ENCODE results near the gene SLC43A2.

Gene SLC43A2

DNA sequence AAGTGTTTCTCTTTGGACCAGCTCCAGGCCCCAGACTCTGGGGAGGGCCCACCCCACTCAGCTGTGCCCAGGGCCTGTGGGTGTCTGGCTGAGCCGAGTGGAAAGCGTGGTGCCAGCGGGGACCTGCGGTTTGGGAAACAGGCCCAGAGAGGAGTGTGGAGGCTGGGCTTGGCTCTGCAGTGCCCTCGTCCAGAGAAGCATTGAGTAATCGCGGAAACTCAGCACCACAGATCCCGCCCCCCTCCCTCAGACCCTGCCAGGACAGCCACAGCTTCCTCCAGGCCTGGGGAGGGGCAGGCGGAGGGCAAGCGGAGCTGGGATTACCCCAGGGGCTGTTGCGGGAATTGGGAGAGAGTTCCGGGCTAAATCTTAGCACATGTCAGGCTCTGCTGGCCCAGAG, 51.5 kb downstream of the SLC43A2 start:
- TF ChIP-seq, protein P1, sequence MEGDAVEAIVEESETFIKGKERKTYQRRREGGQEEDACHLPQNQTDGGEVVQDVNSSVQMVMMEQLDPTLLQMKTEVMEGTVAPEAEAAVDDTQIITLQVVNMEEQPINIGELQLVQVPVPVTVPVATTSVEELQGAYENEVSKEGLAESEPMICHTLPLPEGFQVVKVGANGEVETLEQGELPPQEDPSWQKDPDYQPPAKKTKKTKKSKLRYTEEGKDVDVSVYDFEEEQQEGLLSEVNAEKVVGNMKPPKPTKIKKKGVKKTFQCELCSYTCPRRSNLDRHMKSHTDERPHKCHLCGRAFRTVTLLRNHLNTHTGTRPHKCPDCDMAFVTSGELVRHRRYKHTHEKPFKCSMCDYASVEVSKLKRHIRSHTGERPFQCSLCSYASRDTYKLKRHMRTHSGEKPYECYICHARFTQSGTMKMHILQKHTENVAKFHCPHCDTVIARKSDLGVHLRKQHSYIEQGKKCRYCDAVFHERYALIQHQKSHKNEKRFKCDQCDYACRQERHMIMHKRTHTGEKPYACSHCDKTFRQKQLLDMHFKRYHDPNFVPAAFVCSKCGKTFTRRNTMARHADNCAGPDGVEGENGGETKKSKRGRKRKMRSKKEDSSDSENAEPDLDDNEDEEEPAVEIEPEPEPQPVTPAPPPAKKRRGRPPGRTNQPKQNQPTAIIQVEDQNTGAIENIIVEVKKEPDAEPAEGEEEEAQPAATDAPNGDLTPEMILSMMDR (IDR thresholded peaks at IDR 0.05), result no peak

DNA sequence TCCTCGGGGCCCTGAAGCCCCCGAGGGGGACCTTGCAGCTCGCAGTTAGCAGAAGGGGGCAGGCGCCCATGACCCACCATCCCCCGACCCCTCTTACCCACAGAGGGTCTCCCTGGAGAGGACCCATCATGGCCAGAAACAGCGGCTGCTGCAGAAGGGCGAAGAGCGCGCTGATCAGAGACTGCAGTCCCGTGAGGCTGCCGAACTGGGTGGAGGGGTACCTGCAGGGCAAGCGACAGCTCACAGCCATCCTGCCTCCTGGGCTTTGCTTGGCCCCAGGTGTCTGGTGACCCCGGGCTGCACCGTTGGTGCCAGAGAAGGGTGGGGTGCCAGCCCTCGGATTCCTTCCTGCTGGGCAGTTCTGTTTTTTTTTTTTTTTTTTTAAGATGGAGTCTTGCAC, 52.1 kb downstream of the SLC43A2 start:
- TF ChIP-seq, protein P1 (IDR thresholded peaks at IDR 0.05), result no peak

DNA sequence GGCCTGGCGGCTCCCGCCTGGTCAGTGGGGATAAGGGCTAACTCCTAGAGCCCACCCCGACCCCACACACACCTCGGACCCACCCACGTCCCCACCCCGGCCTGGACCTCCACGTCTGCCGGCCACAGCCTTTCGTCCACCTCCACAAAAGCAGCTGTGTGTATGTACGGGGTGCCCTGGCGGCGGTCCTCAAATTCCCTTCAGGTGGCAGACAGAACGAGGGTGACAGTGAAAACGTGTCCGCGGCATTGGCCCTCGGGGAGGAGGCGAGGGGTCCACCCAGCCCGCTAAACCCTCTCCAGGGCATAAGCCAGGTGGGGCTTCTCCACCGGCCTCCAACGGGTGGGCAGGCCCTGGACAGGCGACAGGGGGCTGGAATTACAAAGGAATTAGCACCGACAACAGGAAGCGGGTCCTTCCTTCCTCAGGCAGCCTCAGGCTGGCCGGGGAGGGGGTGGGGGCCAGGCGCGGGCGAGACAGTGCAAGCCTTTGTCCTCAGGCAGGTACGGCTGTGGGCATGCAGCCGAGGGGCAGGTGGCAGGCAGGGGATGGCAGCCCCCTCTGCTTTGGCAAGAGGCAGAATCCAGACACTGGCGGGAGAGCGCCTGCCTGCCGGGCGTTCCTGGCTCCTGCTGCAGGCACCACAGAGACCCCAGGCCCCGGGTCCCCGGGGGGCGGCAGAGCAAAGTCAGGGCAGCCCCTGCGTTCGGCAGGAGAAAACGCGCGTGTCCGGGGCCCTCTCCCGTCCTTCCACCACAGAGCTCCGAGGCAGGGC, 53.8 kb downstream of the SLC43A2 start:
- TF ChIP-seq, protein P1 (IDR thresholded peaks at IDR 0.05), result no peak

DNA sequence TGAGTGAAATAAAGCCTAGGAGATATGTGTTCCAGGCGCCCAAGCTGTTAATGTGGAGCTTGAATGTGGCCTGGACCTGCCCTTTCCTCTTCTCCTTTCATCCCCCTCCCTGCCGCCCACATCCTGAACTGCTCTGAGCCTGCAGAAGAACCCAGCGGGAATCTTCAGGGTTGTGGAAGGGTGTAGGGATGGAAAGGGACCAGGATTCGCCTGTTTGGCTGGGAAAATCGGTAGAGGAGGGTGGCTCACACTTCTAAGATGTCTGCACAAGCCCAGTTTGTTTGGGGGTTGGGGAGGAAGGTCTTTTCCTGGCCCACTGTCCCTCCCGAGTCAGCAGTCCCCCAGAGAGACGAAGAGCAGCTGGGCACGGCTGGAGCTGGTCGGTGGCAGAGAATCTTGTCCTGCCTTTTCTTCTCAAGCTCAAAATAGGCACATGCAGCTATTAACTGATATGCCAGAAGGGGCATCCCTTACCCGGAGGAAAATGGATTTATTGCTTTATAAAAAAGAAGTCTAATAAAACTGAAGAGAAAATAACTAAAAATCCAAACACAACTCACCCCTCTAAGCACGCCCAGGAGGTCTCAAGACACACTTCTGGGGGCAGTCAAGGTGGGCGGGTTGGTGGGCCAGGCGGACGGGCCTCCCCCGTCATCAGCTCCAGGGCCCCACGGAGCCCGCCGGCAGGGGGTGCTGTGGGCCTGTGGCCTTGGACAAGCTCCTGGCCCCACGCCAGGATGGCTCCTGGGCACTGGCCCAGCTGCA, 54.5 kb downstream of the SLC43A2 start:
- TF ChIP-seq, protein P1 (IDR thresholded peaks at IDR 0.05), result peak; percentile 97

DNA sequence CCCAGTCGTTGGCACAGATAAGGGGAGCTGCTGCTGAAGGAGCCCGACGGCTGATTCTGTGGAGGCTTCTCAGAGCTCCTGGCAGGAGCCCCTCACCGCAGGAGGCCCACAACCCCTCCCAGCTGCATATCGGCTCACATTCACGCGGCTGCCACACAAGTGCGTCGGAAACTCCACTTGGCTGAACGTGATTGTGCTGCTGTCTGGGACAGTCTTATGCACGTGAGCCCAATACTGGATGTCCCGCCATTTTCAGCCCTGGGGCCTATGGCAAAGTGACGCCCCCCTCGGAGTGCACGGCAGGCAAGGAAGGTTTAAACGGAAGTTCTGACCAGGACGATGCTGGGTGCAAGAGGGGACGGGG, 57.3 kb downstream of the SLC43A2 start:
- TF ChIP-seq, protein P1 (IDR thresholded peaks at IDR 0.05), result no peak

GRCh38 chr17:1568950-1569810, 59.5 kb downstream of the SLC43A2 start:
- TF ChIP-seq, protein P1 (IDR thresholded peaks at IDR 0.05), result no peak

GRCh38 chr17:1566505-1567199, 62.0 kb downstream of the SLC43A2 start:
- TF ChIP-seq, protein P1 (IDR thresholded peaks at IDR 0.05), result no peak
